Putamen (tissue), 1 donor: ENCODE results near the gene LONRF3.
"Not testable (repeated sequence)": the region's sequence is repeated elsewhere in the genome, so short reads cannot be mapped to it uniquely, and the experiment has no call there.

Experiments
- DNase-seq: peaks from one replicate; pipeline ENCODE4 v3.0.0-alpha.2; 2016; ENCODE audit warnings: low spot score

The LONRF3 gene

DNA sequence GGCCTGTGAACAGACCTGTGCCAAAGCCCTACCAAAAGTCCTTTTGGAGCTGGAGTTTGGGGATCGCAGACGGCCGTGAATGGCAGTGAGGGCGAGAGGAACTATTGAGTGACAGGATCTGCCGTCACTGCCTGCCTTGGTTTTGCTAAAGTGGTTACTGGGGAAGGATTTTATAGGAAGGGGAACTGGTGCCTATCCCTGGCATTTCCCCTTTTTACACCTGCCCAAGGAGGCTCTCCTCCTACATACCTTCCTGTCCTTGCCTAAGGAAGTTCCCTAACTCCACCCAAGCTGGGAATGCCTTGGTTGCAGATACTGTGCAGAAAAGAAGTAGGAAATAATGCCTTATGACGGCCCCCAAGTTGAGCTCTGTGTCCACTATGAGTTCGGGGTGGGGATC, 14.5 kb downstream of the LONRF3 start:
- no peak for DNase-seq

DNA sequence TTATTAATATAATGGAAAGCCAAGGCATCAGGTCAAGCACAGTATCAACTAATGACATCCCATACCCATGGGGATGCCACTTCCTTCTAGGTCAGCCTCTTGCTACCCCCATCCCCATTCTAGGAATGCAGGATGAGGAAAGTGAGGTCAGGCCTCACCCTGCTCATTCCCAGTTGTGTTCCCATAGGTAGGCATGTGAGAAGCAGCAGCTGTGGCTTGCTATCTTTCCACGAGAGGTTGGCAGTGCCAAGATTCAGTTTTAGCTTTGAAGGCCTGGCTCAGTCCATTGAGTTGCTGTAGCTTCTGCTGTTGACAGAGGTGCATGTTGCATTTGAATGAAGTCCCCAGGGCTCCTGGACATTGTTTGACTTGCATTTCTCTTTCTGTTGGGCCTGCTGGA, 15.5 kb downstream of the LONRF3 start:
- DNase-seq: no peak

- no peak for DNase-seq
Measured at GRCh38 chrX:118990512-118991227, 16.3 kb downstream of the LONRF3 start.

- not testable (repeated sequence) for DNase-seq
Measured at GRCh38 chrX:118992441-118993121, 18.2 kb downstream of the LONRF3 start.

- no peak for DNase-seq
Measured at GRCh38 chrX:119003462-119003861, 29.0 kb downstream of the LONRF3 start.

DNA sequence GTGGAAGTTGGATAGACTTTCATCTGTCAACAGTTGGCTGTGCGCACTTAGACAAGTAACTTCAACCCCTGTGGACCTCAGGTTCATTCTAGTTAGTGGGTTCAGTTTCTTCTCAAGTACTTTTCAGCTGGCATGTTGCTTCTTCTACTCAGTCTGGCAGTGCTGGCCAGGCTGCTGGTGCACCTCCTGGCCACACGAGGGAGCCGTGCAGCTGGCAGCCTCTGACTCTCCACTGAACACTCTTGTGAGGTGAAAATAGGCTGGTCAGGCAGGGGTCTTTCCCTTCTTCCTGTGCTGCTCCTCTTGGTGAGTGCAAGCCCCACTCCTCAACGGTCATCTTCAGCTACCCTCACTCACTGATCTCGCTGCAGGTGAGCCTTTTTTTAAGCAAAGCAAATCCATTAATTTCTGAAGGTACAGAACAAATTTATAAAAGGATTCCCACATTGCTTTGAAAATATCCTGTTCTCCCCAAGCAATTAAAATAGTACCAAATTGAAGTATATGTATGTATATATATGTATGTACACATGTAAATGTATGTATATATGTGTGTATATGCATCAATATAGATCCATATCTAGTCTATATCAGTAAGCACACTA, 30.6 kb downstream of the LONRF3 start:
- DNase-seq: peak; percentile 16

DNA sequence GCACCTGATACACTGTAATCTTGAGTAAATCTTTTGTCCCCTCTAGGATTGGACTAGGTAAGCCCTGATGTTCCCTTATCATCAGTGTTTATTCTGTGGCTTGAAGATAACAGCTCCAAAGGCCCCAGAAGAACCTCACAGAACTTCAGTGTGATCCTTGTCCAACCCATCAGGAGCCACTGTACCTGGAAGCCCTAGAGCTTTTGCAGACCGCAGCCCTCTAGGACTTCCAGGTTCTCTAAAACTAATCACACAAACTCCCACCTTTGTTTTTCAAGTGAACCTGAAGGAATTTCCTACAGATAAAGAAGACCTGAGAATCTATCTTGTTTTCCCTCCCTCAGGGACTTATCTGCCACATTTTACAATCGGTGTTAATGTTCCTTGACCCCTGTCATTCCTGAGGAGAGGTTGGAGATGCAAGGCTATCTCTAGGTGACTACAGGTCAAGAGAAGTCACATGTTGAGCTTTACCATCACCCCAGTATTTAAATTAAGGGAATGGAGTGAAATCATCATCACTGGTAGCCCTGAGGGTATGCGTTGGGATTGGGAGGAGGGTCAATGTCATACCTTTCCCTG, 32.9 kb downstream of the LONRF3 start:
- no peak for DNase-seq

DNA sequence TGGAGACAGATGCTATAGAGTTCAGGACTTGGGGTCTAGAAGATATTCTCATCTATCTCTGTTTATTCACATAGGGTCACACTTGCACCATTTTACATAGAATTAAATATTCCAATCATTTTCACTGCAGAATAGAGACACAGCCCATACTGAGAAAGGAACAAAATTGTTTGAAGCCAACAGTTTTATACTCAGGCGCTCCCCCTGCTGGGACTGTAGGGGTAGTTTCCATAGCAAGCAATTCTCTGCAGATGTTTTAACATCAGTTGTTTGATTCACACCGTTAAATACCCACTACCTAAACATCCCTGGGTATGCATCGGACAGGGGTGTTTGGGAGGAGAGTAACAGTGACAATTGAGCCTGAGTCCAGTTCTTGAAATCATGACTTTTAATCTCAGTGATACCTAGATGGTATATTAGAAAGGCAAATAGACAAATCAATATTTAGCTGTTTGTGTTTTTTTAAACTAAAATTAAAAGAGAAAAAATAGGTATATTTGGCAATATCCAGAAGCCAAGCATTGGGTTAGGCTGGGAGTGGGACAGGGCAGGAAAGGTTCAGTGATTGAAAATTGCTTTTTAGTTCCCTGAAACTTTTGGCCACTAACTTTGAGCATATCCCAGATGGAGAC, 33.8 kb downstream of the LONRF3 start:
- DNase-seq: no peak

DNA sequence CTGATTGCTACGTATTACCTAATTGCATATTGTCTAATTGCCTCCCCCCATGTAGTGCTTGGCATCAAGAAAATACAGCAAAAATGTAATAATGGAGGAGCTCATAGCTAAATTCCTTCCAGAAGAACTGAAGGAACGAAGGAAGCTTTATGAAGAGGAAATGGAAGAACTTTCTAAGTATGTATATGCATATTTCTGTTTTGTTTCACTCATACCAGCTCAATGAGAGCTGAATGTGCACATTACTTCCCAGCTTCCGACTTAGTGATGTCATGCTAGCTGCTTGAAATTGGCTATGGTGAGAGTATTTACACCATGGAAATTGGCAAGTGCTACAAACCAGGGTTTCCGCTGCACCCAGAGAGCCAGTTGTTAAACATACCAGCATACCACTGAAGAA, 34.7 kb downstream of the LONRF3 start:
- DNase-seq: no peak

GRCh38 chrX:119010491-119010890, 36.1 kb downstream of the LONRF3 start:
- DNase-seq: no peak

DNA sequence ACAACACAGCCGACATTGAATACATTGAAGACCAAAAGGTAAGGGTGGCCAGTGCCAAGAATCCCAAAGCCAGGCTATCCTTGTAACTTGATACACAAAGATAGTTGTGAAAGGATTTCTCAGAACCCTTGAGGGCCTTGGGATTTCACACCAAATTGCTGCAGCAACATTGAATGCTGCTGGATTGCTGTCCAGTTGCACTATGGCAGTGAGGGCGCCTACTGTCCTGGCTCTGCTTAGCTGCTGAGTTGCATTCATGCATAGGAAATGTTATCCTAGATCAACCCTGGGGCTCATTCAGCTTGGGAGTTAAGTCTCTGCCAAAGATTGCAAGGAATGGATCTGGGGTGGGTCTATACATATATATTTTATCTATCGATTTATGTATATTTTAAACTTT, 38.7 kb downstream of the LONRF3 start:
- DNase-seq: no peak

GRCh38 chrX:119015407-119016237, 41.2 kb downstream of the LONRF3 start:
- DNase-seq: no peak

DNA sequence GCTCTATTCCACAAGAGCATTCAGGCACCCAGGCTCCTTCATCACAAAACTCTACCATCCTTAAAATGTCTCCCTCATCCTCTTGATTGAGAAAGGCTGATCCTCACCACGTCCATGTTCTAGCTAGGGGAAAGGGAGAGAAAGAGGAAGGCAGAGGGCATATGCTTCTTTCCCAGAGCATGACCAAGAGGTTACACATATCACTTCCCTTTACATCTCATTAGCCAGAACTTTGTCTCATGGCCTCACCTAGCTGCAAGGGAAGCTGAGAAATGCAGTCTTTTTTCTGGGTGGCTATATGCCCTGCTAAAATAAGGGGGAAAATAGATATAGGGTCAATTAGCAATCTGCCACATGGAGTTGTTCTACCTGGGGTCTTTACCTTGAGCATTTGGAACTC, 42.7 kb downstream of the LONRF3 start:
- no peak for DNase-seq

GRCh38 chrX:119025900-119026299, 51.5 kb downstream of the LONRF3 start:
- no peak for DNase-seq

GRCh38 chrX:119026344-119026743, 51.9 kb downstream of the LONRF3 start:
- DNase-seq: not testable (repeated sequence)

DNA sequence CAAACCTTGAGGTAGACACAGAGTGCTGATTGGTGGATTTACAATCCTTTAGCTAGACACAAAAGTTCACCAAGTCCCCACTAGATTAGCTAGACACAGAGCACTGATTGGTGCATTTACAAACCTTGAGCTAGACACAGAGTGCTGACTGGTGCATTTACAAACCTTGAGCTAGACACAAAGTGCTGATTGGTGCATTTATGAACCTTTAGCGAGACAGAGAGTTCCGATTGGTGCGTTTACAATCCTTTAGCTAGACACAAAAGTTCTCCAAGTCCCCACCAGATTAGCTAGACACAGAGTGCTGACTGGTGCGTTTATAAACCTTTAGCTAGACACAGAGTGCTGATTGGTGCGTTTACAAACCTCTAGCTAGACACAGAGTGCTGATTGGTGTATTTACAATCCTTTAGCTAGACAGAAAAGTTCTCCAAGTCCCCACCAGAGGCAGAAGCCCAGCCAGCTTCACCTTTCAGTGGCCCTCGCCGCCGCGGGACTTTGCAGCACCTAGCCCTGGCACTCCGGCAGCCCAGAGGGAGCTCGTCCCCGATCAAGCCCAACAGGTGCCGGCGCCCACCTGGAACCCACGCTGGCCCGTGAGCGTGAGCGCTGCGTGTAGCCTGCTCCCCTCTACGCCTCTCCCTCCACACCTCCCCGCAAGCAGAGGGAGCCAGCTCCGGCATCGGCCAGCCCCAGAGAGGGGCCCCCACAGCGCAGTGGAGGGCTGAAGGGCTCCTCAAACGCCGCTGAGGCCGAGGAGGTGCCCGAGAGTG, 53.7 kb downstream of the LONRF3 start:
- not testable (repeated sequence) for DNase-seq

GRCh38 chrX:119028733-119029330, 54.4 kb downstream of the LONRF3 start:
- no peak for DNase-seq

DNA sequence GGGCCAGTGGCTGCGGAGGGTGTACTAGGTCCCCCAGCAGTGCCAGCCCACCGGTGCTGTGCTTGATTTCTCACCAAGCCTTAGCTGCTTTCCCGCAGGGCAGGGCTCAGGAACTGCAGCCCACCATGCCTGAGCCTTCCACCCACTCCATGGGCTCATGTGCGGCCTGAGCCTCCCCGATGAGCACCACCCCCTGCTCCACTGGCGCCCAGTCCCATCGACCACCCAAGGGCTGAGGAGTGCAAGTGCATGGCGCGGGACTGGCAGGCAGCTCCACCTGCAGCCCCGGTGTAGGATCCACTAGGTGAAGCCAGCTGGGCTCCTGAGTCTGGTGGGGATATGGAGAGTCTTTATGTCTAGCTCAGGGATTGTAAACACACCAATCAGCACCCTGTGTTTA, 55.2 kb downstream of the LONRF3 start:
- DNase-seq: not testable (repeated sequence)

- DNase-seq: no peak
Measured at GRCh38 chrX:119030990-119031389, 56.6 kb downstream of the LONRF3 start.
